Activated CD8-positive, alpha-beta T cell treated with anti-CD3 and anti-CD28 coated beads, Interleukin-2, amount 10 ng/mL, durations not matched to agents 7 days and 5 days (primary cell): Measurements from ENCODE around the gene OR6C6. TPM values are rescaled to one million over a fixed set of nuclear protein-coding genes. Genes with fewer than 3 reads are reported as not detected.
"Not testable (repeated sequence)": the region's sequence is repeated elsewhere in the genome, so short reads cannot be mapped to it uniquely, and the experiment has no call there.

ENCODE experiments used
- ATAC-seq: fragments of 150-1000 bp; cut with Tn5 transposase; one replicate; pipeline ENCODE4 v1.10.0; 2021; ENCODE audit warnings: moderate library complexity
- CTCF ChIA-PET: fragments of 350-600 bp; sonication (Branson Sonifier 250); formaldehyde crosslinking; loops from one replicate; lab custom pipeline; 2021; ENCODE audit warnings: antibody characterized with exemption; lab: Charles Lee
- POLR2A ChIA-PET: fragments of 350-600 bp; sonication (Branson Sonifier 250); formaldehyde crosslinking; loops from one replicate; lab custom pipeline; 2021; ENCODE audit warnings: antibody characterized with exemption; lab: Charles Lee
- DNase-seq: peaks from one replicate; pipeline ENCODE4 v3.0.0-alpha.2; 2020
- H3K27ac Mint-ChIP-seq: one replicate; pipeline ENCODE4 v1.8.0; 2021; ENCODE audit warnings: mild to moderate bottlenecking, mixed read lengths
- H3K27me3 Mint-ChIP-seq: one replicate; pipeline ENCODE4 v1.8.0; 2021; ENCODE audit warnings: low read depth, mixed read lengths
- H3K36me3 Mint-ChIP-seq: one replicate; pipeline ENCODE4 v1.8.0; 2021; ENCODE audit warnings: low read depth, mixed read lengths
- H3K4me1 Mint-ChIP-seq: one replicate; pipeline ENCODE4 v1.8.0; 2021; ENCODE audit warnings: low read depth, mixed read lengths
- H3K4me3 Mint-ChIP-seq: one replicate; pipeline ENCODE4 v1.8.0; 2021; ENCODE audit warnings: mild to moderate bottlenecking, mixed read lengths
- H3K9me3 Mint-ChIP-seq: one replicate; pipeline ENCODE4 v1.8.0; 2022; ENCODE audit warnings: mixed read lengths; ENCODE audit not compliant: insufficient read depth
- total RNA-seq, 2 experiments: library from RNA; stranded (reverse); gene quantifications; one replicate each; pipeline ENCODE4 v1.2.3, GENCODE V29; 2021

OR6C6 gene
- not detected for total RNA-seq

- no peak within 1 kb of the TSS for H3K4me3 Mint-ChIP-seq
- peaks cover 2% of the 10 kb centered on the region for H3K27me3 Mint-ChIP-seq
- ATAC-seq, result no peak
- H3K27ac Mint-ChIP-seq, result no peak within 1 kb of the TSS
- no peak for DNase-seq
- H3K9me3 Mint-ChIP-seq, result no peaks in the 10 kb centered on the region
- ChIA-PET POLR2A (no interaction called here), CTCF (no interaction called here)
- H3K36me3 Mint-ChIP-seq, result no peaks in the 10 kb centered on the region
- no peaks in the 10 kb centered on the region for H3K4me1 Mint-ChIP-seq
Measured at GRCh38 chr12:55296469-55296868, at the start of gene OR6C6. OR6C6 (minus strand) TSS chr12:55296569; CDS start chr12:55295232, 1,337 bp downstream.

GRCh38 chr12:55336002-55336401 is 39.6 kb upstream of the OR6C6 start:
- CTCF ChIA-PET, result no interaction called here

DNA sequence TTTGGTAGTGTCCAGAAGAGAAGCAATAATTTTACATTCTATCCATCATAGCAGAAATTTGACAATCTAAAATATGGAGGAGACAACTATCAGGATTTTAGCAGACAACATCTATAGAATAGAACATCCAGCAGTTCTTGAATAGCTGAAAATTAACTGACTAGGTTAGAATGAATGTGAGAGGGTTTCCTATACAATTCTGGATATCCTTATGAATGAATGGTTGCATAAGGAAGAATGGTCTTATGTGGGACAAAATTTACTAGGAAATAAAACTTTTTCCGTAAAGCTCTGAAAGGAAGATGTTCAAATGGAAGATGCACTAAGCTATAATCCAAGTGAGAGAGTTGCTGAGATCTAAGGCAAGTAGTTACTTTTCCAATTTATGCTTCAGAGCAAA is 34.1 kb upstream of the OR6C6 start, which contains the start of gene OR6C3:
Gene OR6C3 (plus strand): TSS at position 301 of the 400 bp plus-strand sequence. CDS start 955 bp downstream, outside the sequence.
- ATAC-seq (no peak), DNase-seq (no peak)
- ChIA-PET CTCF (no interaction called here), POLR2A (no interaction called here)
- Mint-ChIP-seq H3K4me3 (no peak within 1 kb of the TSS), H3K9me3 (no peaks in the 10 kb centered on the region), H3K36me3 (no peaks in the 10 kb centered on the region), H3K4me1 (no peaks in the 10 kb centered on the region), H3K27ac (no peak within 1 kb of the TSS), H3K27me3 (peaks cover 5% of the 10 kb centered on the region)

More at GRCh38 chr12:55336002-55336401, 39.6 kb upstream of the OR6C6 start:
- POLR2A ChIA-PET, result no interaction called here
- Mint-ChIP-seq H3K27me3 (peaks cover 7% of the 10 kb centered on the region), H3K9me3 (no peaks in the 10 kb centered on the region), H3K27ac (no peak overlapping the region), H3K36me3 (no peaks in the 10 kb centered on the region), H3K4me3 (no peak overlapping the region), H3K4me1 (no peaks in the 10 kb centered on the region)
- no peak for DNase-seq
- no peak for ATAC-seq

- H3K27ac Mint-ChIP-seq, H3K36me3 Mint-ChIP-seq, ATAC-seq, DNase-seq, H3K27me3 Mint-ChIP-seq, POLR2A ChIA-PET, H3K9me3 Mint-ChIP-seq, H3K4me1 Mint-ChIP-seq, CTCF ChIA-PET, H3K4me3 Mint-ChIP-seq: not testable (repeated sequence)
Measured at GRCh38 chr12:55325801-55326200, 29.4 kb upstream of the OR6C6 start.

- no peaks in the 10 kb centered on the region for H3K9me3 Mint-ChIP-seq
- H3K4me3 Mint-ChIP-seq, result no peak overlapping the region
- H3K36me3 Mint-ChIP-seq, result no peaks in the 10 kb centered on the region
- DNase-seq (no peak), ATAC-seq (no peak)
- peaks cover 8% of the 10 kb centered on the region for H3K27me3 Mint-ChIP-seq
- no peaks in the 10 kb centered on the region for H3K4me1 Mint-ChIP-seq
- H3K27ac Mint-ChIP-seq, result no peak overlapping the region
- ChIA-PET CTCF (no interaction called here), POLR2A (no interaction called here)
Measured at GRCh38 chr12:55320201-55320600, 23.8 kb upstream of the OR6C6 start.

GRCh38 chr12:55314043-55314442 is 17.7 kb upstream of the OR6C6 start, which contains the start of gene OR6C1:
OR6C1 (plus strand) TSS chr12:55314343; CDS start chr12:55320600, 6,257 bp downstream.
- H3K4me3 Mint-ChIP-seq, result no peak within 1 kb of the TSS
- POLR2A ChIA-PET, result no interaction called here
- CTCF ChIA-PET, result no interaction called here
- H3K27me3 Mint-ChIP-seq, result peaks cover 13% of the 10 kb centered on the region
- ATAC-seq, result no peak
- no peaks in the 10 kb centered on the region for H3K9me3 Mint-ChIP-seq
- no peak within 1 kb of the TSS for H3K27ac Mint-ChIP-seq
- DNase-seq, result no peak
- H3K4me1 Mint-ChIP-seq, result no peaks in the 10 kb centered on the region
- H3K36me3 Mint-ChIP-seq, result no peaks in the 10 kb centered on the region

DNA sequence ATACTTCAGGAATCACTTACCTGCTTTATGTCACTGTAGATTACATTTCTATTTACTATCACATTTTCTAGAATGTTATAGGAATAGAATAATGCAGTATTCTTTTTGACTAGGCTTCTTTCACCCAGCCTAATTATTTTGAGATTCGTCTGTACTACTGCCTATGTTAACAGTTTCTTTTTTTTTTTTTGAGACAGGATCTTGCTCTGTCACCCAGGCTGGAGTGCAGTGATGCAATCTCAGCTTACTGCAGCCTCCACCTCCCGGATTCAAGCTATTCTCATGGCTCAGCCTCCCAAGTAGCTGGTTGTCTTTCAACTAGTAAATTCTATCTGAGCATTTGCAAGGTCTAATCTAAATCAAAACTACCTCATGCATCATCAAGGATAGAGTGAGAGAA is 6.4 kb downstream of the OR6C6 start:
- no peak overlapping the region for H3K4me3 Mint-ChIP-seq
- DNase-seq, result no peak
- H3K36me3 Mint-ChIP-seq, result no peaks in the 10 kb centered on the region
- no peaks in the 10 kb centered on the region for H3K9me3 Mint-ChIP-seq
- ChIA-PET POLR2A (no interaction called here), CTCF (no interaction called here)
- no peak overlapping the region for H3K27ac Mint-ChIP-seq
- no peaks in the 10 kb centered on the region for H3K27me3 Mint-ChIP-seq
- ATAC-seq, result no peak
- H3K4me1 Mint-ChIP-seq, result no peaks in the 10 kb centered on the region

DNA sequence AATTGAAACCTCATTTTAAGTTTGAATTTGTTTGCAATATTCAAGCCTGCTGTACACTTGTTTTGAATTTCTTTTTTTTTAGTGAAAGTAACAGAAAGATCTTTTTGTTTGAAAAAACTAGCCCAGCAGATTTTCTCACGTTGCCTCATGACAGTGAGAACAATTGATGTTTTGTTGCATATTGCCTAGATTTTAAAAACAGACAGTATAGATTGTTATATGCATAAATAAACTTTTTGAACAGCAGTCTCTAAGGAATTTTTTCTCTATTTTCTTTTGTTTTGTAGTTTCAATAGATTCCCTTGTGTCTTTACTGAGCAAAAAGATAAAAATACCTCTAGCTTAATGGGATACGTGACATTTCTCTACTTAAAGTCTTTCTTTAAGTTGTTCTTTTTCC is 15.4 kb downstream of the OR6C6 start:
- ChIA-PET POLR2A (no interaction called here), CTCF (no interaction called here)
- no peaks in the 10 kb centered on the region for H3K36me3 Mint-ChIP-seq
- no peak overlapping the region for H3K27ac Mint-ChIP-seq
- H3K4me1 Mint-ChIP-seq, result no peaks in the 10 kb centered on the region
- ATAC-seq (no peak), DNase-seq (no peak)
- no peaks in the 10 kb centered on the region for H3K9me3 Mint-ChIP-seq
- H3K4me3 Mint-ChIP-seq, result no peak overlapping the region
- H3K27me3 Mint-ChIP-seq, result peaks cover 11% of the 10 kb centered on the region

DNA sequence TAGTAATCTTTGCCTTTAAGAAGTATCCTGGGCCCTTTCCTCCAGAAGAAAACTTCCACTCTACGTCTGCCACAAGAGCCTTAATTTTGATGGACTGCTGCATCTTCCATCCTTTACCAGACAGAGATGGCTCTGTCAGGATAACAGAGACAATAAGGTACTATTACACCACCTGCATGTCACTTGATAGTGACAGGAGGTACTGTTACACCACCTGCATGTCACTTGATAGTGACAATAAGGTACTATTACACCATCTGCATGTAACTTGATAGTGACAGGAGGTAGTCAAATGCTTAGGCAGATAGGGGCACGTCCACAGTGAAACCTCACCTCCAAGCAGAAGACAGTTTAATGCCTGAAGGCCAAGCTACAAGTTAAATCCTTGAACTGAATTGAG is 38.1 kb downstream of the OR6C6 start:
- no peak overlapping the region for H3K4me3 Mint-ChIP-seq
- H3K27me3 Mint-ChIP-seq, result peaks cover 9% of the 10 kb centered on the region
- CTCF ChIA-PET, result no interaction called here
- H3K9me3 Mint-ChIP-seq, result no peaks in the 10 kb centered on the region
- POLR2A ChIA-PET, result no interaction called here
- DNase-seq, result no peak
- H3K36me3 Mint-ChIP-seq, result no peaks in the 10 kb centered on the region
- no peak for ATAC-seq
- H3K27ac Mint-ChIP-seq, result no peak overlapping the region
- H3K4me1 Mint-ChIP-seq, result no peaks in the 10 kb centered on the region

DNA sequence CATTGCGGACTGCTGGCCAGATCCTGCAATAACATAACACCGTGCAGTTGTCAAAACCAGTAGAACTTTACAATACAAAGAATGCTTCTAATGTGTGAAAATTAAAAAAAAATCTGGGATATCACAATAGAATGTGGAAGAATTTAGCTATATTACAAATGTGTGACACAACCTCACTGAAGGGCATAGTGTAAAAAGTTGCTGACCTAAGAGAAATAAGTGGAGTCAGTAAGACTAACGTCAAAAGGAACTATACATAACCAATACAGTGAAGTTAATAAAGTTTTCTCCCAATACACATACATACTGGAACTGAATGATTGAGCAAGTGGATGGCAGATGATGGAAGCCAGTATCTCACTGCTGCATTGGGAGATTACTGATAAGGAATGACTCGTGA is 39.5 kb downstream of the OR6C6 start:
- H3K4me3 Mint-ChIP-seq, result no peak overlapping the region
- ATAC-seq (no peak), DNase-seq (no peak)
- H3K27me3 Mint-ChIP-seq, result peaks cover 6% of the 10 kb centered on the region
- no peaks in the 10 kb centered on the region for H3K4me1 Mint-ChIP-seq
- H3K9me3 Mint-ChIP-seq, result no peaks in the 10 kb centered on the region
- H3K27ac Mint-ChIP-seq, result no peak overlapping the region
- POLR2A ChIA-PET, result no interaction called here
- CTCF ChIA-PET, result no interaction called here
- H3K36me3 Mint-ChIP-seq, result no peaks in the 10 kb centered on the region

DNA sequence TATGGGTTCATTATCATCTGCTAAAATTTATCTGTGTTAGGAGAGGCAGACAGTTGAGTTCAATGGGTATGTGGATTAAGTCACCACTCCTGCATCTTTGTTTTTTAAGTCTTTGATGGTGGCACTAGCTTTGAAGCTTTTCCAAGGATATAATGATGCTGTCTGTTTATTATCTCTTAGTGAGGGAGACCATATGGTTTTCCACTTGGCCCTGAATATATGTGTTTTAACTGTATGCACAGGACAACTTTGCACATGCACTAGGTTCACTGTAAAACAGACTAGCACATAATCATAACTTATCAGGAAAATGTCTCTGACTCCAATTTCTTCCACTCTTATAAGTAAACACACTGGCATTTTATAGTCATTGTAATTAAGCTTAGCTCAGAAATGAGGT is 43.1 kb downstream of the OR6C6 start:
- H3K27me3 Mint-ChIP-seq, result peaks cover 7% of the 10 kb centered on the region
- POLR2A ChIA-PET, result no interaction called here
- H3K27ac Mint-ChIP-seq, result no peak overlapping the region
- ATAC-seq, result no peak
- H3K4me3 Mint-ChIP-seq, result no peak overlapping the region
- H3K9me3 Mint-ChIP-seq, result no peaks in the 10 kb centered on the region
- H3K4me1 Mint-ChIP-seq, result no peaks in the 10 kb centered on the region
- CTCF ChIA-PET, result no interaction called here
- DNase-seq, result no peak
- no peaks in the 10 kb centered on the region for H3K36me3 Mint-ChIP-seq

GRCh38 chr12:55250944-55251343 is 45.4 kb downstream of the OR6C6 start:
- H3K4me3 Mint-ChIP-seq, result no peak overlapping the region
- CTCF ChIA-PET, result no interaction called here
- no peak for ATAC-seq
- H3K9me3 Mint-ChIP-seq, result no peaks in the 10 kb centered on the region
- no peaks in the 10 kb centered on the region for H3K36me3 Mint-ChIP-seq
- no peaks in the 10 kb centered on the region for H3K4me1 Mint-ChIP-seq
- POLR2A ChIA-PET, result no interaction called here
- DNase-seq, result no peak
- peaks cover 10% of the 10 kb centered on the region for H3K27me3 Mint-ChIP-seq
- H3K27ac Mint-ChIP-seq, result no peak overlapping the region

- H3K27ac Mint-ChIP-seq, result no peak overlapping the region
- ChIA-PET POLR2A (no interaction called here), CTCF (no interaction called here)
- ATAC-seq, result no peak
- H3K27me3 Mint-ChIP-seq, result peaks cover 11% of the 10 kb centered on the region
- no peaks in the 10 kb centered on the region for H3K4me1 Mint-ChIP-seq
- H3K4me3 Mint-ChIP-seq, result no peak overlapping the region
- no peaks in the 10 kb centered on the region for H3K9me3 Mint-ChIP-seq
- DNase-seq, result no peak
- H3K36me3 Mint-ChIP-seq, result no peaks in the 10 kb centered on the region
Measured at GRCh38 chr12:55246159-55246558, 50.2 kb downstream of the OR6C6 start.
